T-helper 2 cell treated with Interferon-gamma antibody and Interleukin-4, amounts not matched to agents 100 ng/mL and 5 ng/mL, for 36 hours (primary cell): Measurements from ENCODE around the gene GALK2. TPM values are rescaled to one million over a fixed set of nuclear protein-coding genes. Genes with fewer than 3 reads are reported as not detected.

ENCODE experiments used
- intact Hi-C: fragments of 100-400 bp; cut with micrococcal nuclease; formaldehyde crosslinking; loops from one replicate; pipeline ENCODE4 v1.15.1; 2023
- total RNA-seq: library from RNA; stranded (reverse); gene quantifications from 2 replicates; pipeline ENCODE4 v1.2.3, GENCODE V29; 2022

GALK2 gene
- total RNA-seq, result 27.1 and 31.3 TPM in 2 replicates

DNA sequence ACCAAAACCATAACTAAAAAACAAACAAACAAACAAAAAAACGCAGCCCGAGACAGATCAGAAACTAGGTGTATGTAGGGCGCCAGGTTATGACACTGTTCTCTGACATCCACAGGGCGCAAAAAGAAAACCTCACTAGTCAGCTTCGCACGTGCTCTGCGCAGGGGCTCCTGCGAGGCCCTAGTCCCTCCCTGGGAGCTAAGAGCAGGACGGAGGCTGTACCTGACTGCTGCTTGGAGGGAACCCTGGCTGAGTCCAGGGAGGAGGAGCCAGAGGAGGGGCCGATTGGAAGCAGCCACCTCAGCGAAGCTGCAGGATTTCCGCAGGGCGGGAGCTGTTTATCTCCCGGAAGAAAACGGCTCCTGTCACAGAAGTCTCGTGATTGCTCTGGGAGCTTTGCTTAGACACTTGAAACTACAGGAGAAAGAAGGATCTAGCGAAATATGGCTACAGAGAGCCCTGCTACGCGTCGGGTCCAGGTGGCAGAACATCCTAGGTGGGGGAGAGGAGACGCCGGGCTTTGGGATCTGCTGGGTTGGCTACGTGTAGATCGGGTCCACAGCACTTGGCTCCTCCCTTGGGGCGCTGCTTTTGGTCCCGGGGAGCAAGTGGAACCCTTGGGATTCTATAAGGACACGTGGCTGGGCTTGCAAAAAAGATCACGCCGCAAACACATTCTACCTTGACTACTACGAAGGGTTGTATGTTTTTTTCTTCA is at the start of gene GALK2:
Gene GALK2, plus strand, starts transcription at position 368 of the 718 bp plus-strand sequence. Its CDS starts 76 bp downstream, at position 444.
- intact Hi-C loops, result loop anchor here (1.0 to 5.0 kb wide), 4 partner anchors 15 to 1252 kb away; partner anchors contain the start of genes COPS2, DTWD1, FAM227B and SECISBP2L

DNA sequence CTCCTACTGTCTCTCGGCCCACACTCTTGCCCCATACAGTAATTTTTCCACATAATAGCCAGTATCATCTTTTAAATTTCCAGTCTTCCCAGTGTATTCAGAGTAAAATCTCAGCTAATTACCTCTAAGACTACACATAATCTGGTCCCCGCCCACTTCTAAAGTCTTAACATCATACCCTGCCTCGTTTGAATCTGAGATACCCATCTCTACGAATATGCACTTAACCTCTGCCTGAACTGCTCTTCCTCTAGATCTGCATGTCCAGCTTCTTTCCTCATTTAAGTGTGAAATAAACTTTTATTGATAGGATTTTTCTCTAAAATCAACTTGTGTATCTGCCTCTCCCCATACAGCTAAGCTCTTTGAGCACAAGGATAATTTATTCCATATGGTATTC is 49.2 kb upstream of the GALK2 start:
- intact Hi-C loops, result no loop called here

DNA sequence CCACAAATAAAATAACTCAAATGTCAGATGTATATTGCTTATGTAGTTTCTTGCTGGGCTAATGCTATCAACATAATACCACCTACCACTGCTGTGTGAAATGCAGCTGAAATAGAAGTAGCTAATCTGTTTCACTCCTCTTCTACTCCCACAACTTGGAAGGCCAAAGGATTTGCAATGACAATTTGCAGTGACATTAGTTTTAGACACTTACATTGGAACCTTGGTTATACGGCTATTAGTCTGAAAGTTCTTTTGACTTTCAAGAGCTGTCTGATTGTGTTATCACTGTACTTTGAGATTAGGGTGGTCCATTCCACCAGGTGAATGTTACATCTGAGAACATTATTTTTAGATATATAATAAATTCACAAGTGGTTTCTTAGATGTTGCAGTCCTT is 48.1 kb upstream of the GALK2 start:
- intact Hi-C loops, result no loop called here

DNA sequence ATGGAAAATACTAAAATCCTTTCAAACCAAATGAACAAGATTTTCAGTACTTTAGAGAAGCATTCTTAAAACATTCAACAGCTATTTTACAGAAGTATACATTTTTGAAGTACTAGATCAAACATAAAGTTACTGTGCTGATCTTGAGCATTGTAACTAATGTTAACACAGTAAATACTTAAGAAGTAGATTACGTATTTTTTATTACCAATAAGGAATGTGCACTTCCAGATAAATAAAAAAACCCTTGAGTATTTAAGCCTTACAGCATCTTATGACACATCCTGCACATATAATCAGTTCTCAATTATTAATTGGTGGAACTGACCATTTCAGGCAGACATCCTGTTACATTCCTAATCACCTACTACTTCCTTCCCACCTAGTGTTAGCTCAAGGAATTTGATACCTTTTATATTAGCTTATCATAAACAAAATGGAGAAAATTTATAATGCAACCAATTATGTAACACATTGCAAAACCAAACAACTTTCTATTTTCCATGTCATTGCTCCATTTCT is 47.4 kb upstream of the GALK2 start:
- intact Hi-C loops, result no loop called here

DNA sequence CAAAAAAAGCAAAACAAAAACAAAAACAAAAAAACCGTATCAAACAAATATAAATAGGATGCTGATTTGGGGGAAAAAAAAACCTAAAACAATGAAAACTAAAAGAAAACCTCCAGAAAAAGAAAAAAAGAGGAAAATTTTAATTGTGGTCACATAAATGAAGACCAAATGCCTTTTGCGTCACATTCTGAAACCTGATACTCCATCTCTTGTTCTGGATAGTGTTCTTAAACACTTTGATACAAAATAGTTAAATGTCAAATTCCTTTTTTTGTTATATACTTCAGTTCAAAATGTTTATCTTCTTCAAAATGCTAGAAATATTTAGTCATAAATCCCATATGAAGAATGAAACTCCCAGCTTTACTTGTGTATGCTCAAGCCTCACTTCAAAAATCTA is 45.7 kb upstream of the GALK2 start:
- intact Hi-C loops, result no loop called here

DNA sequence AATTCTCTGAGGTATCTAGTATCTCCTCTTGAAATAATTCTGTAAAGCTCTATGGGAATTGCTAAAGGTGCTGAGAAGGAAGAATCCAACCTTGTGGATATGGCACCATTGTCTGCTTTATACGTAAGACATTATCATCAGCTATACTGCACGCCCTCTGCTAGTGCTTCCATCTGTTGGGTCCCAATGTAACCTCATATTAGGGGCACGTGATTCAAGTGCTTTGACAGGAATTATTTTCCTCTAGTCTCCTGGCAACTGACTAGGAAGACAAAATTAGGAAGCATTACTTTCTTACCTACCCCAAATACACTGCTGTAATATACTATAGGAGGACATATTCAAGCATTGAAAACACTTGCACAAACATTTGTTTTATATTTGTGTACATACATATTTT is 38.6 kb upstream of the GALK2 start:
- intact Hi-C loops, result no loop called here

DNA sequence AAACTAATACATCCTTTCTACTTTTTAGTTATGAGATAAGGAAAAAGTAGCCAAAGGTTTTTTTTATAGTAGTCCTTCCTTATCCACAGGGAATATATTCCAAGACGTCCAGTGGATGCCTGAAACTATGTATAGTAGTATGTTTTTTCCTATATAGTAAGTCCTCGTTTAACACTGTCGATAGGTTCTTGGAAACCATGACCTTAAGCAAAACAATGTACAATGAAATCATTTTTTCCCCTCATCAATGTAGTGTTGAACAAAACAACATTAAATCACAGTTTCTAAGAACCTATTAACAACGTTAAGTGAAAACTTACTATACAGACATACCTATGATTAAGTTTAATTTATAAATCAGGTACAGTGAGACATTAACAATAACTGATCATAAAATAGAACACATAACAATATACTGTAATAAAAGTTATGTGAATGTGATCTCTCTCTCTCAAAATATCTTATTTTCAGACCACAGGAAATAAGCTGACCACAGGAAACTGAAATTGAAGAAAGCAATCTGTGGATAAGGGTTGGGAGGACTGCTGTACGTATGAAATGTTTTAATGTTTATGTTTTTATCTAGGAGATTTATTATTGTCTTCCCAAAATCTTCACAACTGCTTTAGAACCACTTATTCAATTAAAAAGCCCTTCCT is 35.2 kb upstream of the GALK2 start:
- intact Hi-C loops, result no loop called here

DNA sequence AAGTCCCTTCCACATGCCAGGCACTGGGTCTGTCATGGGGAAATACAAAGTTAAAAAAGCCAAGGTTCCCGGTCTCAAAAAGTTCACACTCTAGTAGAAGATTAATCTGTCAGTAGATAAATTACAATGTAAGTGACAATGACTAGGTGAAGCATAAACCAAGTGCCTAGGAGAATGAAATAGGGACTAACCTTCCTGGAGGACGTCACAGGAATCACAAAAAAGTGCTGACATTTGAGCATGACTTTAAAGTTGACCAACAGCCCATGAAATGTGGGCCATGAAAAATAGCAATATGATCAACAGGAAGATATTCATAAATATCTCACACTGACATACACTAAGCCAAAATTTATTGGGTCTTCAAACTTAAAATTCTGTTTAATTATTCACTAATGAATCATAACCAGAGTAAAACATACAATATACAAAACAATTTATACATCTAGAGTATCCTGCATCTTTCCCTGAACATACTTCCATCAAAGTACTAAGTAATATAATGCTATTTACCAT is 34.6 kb upstream of the GALK2 start:
- intact Hi-C loops, result no loop called here

DNA sequence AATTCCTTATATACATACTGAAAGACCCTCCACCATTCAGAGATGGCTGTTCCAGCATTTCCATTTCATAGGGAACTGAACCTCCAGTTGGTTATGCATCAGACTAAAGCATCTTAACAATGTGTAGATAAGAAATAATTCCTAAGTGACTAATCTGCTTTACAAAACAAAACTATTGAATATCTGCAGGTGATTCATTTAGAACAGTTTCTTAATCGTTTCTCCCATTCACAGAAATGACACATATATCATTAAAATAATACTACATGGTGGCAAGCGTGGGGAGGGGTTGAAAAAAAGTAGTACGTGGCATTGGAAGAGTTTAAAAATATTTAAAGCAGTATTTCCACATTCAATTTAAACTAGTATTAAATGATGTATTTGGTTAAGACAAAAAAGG is 34.1 kb upstream of the GALK2 start:
- intact Hi-C loops, result no loop called here

DNA sequence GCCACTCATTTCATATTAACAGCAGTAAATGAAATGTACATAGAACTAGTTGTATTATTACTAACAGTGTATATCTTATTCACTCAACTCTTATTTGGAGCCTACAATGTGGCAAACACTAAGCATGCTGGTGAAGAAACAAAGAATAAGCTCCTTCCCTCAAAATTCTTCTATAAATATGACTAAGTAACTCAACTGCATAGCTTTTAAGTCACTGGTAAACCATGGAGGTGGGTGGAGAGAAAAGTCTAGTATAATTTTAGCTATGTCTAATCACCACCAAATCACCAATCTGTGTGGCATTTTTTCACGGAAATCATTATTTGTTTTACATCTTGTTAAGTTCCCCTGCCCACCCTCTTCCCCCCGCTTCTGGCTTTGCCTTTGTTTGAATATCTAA is 32.2 kb upstream of the GALK2 start:
- intact Hi-C loops, result no loop called here

DNA sequence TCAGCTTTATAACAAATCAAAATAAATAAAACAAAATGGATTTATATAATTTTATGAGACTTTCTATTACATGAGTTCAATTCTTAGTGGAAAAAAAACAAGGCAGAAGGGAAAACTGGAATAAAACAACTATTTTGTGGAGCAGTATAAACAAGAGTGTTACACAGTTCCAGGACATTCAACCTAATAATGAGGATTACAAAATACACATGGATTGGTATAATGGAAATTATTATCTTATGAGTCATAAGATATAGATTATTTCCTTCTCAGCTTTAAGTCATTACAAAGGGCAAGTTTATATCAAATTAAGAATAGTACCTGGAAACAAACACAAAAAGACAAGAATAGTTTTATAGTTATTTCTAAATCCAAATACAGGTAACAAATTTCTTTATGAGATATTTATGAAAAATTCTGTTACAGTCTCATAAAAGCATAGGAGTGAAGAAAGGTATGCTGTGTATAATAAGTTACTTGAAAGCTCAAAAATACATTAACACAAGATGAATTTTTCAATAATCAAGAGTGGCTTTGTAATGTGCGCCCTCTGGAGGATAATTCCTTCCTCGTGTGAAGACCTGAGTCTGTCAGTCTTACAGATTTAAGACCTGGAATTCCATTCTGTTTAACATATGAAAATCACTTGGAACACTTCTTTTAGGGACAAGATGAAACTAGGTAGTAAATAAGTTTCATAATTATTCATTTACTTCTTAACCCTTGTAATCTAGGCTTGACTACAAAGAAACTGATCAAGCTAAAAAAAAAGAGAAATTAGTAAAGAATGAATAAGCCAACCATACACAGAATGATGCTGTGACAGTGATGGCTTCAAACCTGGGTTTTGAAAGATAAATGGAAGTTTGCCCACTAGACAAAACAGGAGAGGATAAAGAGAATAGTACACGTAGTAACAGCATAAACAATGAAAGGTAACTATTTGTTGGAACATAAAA is 24.1 kb upstream of the GALK2 start:
- intact Hi-C loops, result loop anchor here (1.0 kb wide), 1 partner anchor 284 kb away; no protein-coding TSS in a partner anchor

DNA sequence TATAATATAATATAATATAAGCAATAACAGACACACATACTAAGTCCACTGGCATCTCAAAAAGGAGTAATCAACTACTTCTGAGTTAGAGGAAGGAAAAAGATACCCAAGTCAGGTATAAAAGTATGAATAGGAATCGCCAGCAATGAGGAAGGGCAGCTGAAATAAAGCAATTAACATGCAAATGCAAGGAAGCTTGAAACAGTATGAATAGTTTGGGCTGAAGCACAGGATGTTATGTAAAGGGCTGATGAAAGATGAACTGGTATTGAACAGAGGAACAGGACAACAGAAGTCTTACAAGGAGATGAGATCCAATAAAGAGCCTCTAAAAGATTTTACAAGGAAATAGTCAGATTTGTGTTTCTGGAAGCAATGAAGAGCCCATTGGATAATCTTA is 21.7 kb upstream of the GALK2 start:
- intact Hi-C loops, result no loop called here

DNA sequence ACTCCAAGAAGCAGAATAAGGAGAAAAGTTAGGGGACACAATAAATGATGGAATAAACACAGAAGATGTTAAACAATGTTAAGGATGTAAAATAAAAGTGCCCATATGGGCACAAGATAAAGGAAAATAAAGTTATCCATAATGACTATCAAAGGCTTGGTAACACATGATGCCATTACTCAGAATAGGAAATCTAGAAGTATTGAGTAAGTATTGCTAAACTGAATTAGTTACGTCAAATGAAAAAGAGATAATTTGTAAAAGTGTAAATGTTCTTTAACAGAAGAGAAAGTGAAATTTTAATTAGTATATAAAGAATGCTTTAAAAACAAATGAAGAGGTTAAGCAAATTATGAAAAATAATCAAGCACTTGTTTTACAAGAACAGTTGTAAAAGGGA is 21.3 kb upstream of the GALK2 start:
- intact Hi-C loops, result no loop called here

DNA sequence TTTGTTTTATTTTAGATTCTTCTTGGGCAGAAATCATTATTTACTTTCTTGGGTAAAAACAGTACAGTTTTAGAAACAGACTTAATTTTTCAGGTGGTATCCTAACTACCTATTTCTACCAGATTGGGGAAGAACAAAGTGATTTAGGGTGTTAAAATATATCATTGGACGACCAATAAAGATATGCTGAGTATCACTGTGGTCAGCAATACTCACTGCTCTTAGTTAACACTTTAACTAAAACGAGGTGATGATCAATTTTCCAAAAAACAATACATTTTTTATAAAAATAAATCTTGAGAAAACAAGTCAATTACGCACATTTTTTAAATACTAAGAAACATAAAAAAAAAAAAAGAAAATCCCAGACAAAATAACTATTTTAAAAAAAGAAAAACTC is 18.2 kb upstream of the GALK2 start:
- intact Hi-C loops, result loop anchor here (10.0 kb wide), 3 partner anchors 273 to 1753 kb away; partner anchors contain the start of genes AP4E1 and FGF7

DNA sequence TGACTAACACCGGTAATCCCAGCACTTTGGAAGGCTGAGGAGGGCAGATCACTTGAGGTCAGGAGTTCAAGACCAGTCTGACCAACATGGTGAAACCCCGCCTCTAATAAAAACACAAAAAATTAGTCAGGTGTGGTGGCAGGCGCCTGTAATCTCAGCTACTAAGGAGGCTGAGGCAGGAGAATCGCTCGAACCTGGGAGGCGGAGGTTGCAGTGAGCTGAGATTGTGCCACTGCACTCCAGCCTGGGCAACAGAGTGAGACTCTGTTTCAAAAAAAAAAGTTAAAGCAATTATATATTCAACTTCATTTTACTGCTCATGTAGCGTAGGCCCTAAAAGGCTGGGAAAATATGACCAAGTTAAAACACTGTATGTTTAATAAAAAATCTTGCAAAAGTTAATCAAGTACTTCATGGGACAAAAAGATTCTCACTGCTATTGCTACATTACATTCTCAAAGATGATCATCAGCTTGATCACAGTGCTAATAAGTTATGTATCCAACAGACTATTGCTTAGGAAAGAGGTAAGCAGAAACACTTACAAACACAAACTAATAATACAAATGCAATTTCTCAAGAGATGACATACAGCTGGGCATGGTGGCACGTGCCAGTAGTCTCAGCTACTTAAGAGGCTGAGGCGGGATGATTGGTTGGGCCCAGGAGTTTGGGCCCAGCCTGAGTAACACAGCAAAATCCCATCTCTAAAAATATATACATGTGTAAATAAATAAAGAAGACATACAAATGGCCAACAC is 17.3 kb upstream of the GALK2 start:
- intact Hi-C loops, result loop anchor here (10.0 kb wide), 3 partner anchors 272 to 1752 kb away; partner anchors contain the start of genes AP4E1 and FGF7

DNA sequence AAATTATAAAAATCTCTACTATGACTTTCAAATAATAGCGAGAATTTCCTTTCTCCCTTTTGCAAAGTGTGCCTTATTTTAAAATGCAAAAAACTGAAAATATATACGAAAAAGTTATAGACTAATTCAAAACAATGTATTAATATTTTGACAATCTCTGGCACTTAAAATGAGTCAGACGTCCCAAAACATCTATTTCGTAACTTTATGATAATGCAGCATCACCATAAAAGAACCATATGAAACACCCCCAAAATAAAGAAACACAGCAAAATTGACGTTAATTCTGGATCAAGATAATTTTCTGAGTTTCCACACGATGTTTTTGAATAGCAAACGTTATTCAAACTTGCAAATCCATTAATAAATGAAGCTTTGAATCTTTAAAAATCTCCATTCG is 15.7 kb upstream of the GALK2 start:
- intact Hi-C loops, result loop anchor here (2.0 to 10.0 kb wide), 5 partner anchors 188 to 1750 kb away; partner anchors contain the start of genes AP4E1 and FGF7

DNA sequence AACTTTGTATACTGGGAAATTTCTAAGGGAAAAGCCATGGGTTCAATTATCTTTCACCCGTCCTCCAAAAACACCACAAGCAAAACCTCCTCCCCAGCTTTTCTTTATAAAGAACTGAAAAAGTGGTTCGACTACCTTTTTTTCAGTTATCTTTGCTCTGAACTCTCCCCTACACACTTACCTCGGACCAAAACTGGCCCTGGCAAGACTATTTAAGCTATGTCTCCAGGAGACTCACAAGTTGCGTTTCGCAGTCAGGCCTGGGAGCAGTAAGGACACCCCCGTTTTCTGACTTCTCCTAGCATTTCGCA is 15.3 kb upstream of the GALK2 start:
- intact Hi-C loops, result loop anchor here (1.0 to 10.0 kb wide), 12 partner anchors 16 to 1750 kb away; partner anchors contain the start of genes AP4E1, CEP152, DUT and EID1

DNA sequence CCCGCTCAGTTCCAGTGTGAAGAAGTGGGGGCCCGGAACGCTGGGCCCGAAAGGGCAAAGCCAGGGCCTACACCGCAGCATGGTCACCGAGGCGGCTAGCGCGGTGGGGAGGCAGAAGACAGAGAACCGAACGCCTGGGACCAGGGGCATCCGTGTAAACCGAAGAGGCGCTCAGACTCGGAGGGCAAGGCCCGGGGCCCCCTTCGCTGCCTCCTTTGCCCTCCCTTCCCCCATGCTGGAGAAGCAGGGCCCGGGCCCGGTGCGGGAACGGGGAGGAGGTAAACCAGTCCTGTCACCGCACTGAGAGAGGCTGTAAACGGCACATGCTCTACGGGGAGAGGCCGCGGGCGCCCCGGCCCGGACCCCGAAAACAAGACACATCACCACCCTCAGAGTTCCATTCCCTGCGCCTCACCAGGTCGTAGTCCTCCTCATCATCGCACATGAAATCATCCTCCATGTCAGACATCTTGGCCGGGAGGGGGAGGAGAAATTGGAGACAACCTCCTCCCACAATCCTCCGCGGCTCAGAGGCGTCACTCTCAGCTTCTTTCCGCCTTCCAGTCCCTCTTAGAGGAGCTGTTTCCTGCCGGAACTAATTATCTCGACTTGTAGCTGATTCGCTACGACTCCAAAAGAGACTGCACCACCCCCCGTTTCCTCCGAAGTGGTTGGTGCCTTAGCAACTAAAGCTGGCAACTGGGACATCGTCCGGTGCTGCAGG is 14.8 kb upstream of the GALK2 start, which contains the start of gene COPS2:
Gene COPS2, minus strand, starts transcription at position 490 of the 724 bp plus-strand sequence. Its CDS starts 21 bp downstream, at position 469.
- intact Hi-C loops, result loop anchor here (1.0 to 10.0 kb wide), 12 partner anchors 15 to 1750 kb away; partner anchors contain the start of genes AP4E1, CEP152, DUT and EID1
